CD4-positive, alpha-beta T cell (primary cell): Measurements from ENCODE around the gene SART1. TPM values are rescaled to one million over a fixed set of nuclear protein-coding genes. Genes with fewer than 3 reads are reported as not detected.
"Not testable (repeated sequence)": the region's sequence is repeated elsewhere in the genome, so short reads cannot be mapped to it uniquely, and the experiment has no call there.

Experiments
- ATAC-seq: fragments of 200-7000 bp; cut with Tn5 transposase; one replicate; pipeline ENCODE4 v1.10.0; 2022; ENCODE audit warnings: mild to moderate bottlenecking; ENCODE audit not compliant: poor library complexity
- CTCF ChIA-PET: fragments of 350-600 bp; sonication (Branson Sonifier 250); formaldehyde crosslinking; loops from one replicate; lab custom pipeline; 2021; ENCODE audit warnings: antibody characterized with exemption, inconsistent platforms; lab: Charles Lee
- POLR2A ChIA-PET: fragments of 350-600 bp; sonication (Branson Sonifier 250); formaldehyde crosslinking; loops from one replicate; lab custom pipeline; 2021; ENCODE audit warnings: antibody characterized with exemption, inconsistent platforms; lab: Charles Lee
- DNase-seq, 14 experiments: peaks; one replicate each; pipeline ENCODE4 v3.0.0-alpha.2; 2013 to 2020; ENCODE audit warnings: mixed read lengths in 2 of 14
- H3K27ac ChIP-seq, 2 donors: one replicate each; pipeline versions ENCODE4 v1.5.1 to v1.7.0; 2013; ENCODE audit warnings: low read length in 2 of 2, low read depth in 1 of 2, mild to moderate bottlenecking in 1 of 2
- H3K27me3 ChIP-seq, 2 experiments: 1 replicate in 1 of 2; 2 replicates in 1 of 2; pipeline versions ENCODE4 v1.6.1 to v1.7.0; 2013; ENCODE audit warnings: low read length in 2 of 2, control low read depth in 1 of 2, mild to moderate bottlenecking in 1 of 2, moderate library complexity in 1 of 2; ENCODE audit not compliant: insufficient read depth in 2 of 2, control insufficient read depth in 1 of 2
- H3K36me3 ChIP-seq: one replicate; pipeline ENCODE4 v1.6.1; 2013; ENCODE audit warnings: low read length, control low read depth; ENCODE audit not compliant: insufficient read depth
- H3K4me1 ChIP-seq: one replicate; pipeline ENCODE4 v1.6.1; 2013; ENCODE audit warnings: low read length, control low read depth; ENCODE audit not compliant: insufficient read depth
- H3K4me3 ChIP-seq: one replicate; pipeline ENCODE4 v1.5.1; 2013; ENCODE audit warnings: mild to moderate bottlenecking, low read length, moderate library complexity
- H3K9me3 ChIP-seq, 2 experiments: 1 replicate in 1 of 2; 2 replicates in 1 of 2; pipeline versions ENCODE4 v1.6.1 to v1.7.0; 2013; ENCODE audit warnings: low read length in 2 of 2, mild to moderate bottlenecking in 2 of 2, control low read depth in 1 of 2, moderate library complexity in 1 of 2; ENCODE audit not compliant: control insufficient read depth in 1 of 2, insufficient read depth in 1 of 2
- H3K27ac Mint-ChIP-seq: one replicate; pipeline ENCODE4 v1.8.0; 2020; ENCODE audit warnings: mixed read lengths
- H3K27me3 Mint-ChIP-seq: one replicate; pipeline ENCODE4 v1.8.0; 2021; ENCODE audit warnings: mixed read lengths
- H3K36me3 Mint-ChIP-seq: one replicate; pipeline ENCODE4 v1.8.0; 2021; ENCODE audit warnings: low read depth, mixed read lengths
- H3K4me1 Mint-ChIP-seq: one replicate; pipeline ENCODE4 v1.8.0; 2021; ENCODE audit warnings: low read depth, mixed read lengths
- H3K4me3 Mint-ChIP-seq: one replicate; pipeline ENCODE4 v1.8.0; 2020; ENCODE audit warnings: mild to moderate bottlenecking, mixed read lengths
- H3K9me3 Mint-ChIP-seq: one replicate; pipeline ENCODE4 v1.8.0; 2020; ENCODE audit warnings: mixed read lengths
- CTCF ChIP-seq: fragments of 200-600 bp; IDR thresholded peaks from one replicate; pipeline ENCODE4 v1.8.0; 2022; ENCODE audit warnings: antibody characterized with exemption, mild to moderate bottlenecking
- intact Hi-C, 2 experiments: fragments of 100-400 bp; cut with DNase I in 1 of 2; cut with micrococcal nuclease in 1 of 2; formaldehyde crosslinking; loops; one replicate each; pipeline versions ENCODE4 v1.15.1 to v1.9.0; 2023 to 2025; cut with DNase I, micrococcal nuclease
- total RNA-seq, 174 experiments: library from RNA in 2 of 174; stranded (reverse) in 2 of 174; gene quantifications; one replicate each; pipeline ENCODE4 v1.2.3 and lab custom pipeline; 2021 to 2026

Gene SART1
- total RNA-seq, 2 experiments from 2014 or later: 78.6 to 80.2 TPM

- ChIA-PET POLR2A (no interaction called here), CTCF (no interaction called here)
- DNase-seq: no peak
- no peaks in the 10 kb centered on the region for H3K9me3 Mint-ChIP-seq
- Histone ChIP-seq H3K4me3 (no peak overlapping the region), H3K27ac (no peak overlapping the region), H3K4me1 (peaks cover 20% of the 10 kb centered on the region), H3K9me3 (no peaks in the 10 kb centered on the region), H3K27me3 (no peaks in the 10 kb centered on the region), H3K36me3 (no peaks in the 10 kb centered on the region)
- ATAC-seq: no peak
- peaks cover 5% of the 10 kb centered on the region for H3K4me1 Mint-ChIP-seq
- peaks cover 7% of the 10 kb centered on the region for H3K27me3 Mint-ChIP-seq
- no peak overlapping the region for H3K4me3 Mint-ChIP-seq
- H3K36me3 Mint-ChIP-seq: no peaks in the 10 kb centered on the region
- intact Hi-C loops: no loop called here
- no peak overlapping the region for H3K27ac Mint-ChIP-seq
- no peak for TF ChIP-seq CTCF
Measured at GRCh38 chr11:66020212-66020611, 58.7 kb downstream of the SART1 start.

- H3K4me3 ChIP-seq: no peak overlapping the region
- POLR2A ChIA-PET: no interaction called here
- peaks cover 20% of the 10 kb centered on the region for H3K4me1 ChIP-seq
- Mint-ChIP-seq H3K9me3 (no peaks in the 10 kb centered on the region), H3K36me3 (no peaks in the 10 kb centered on the region), H3K4me1 (peaks cover 5% of the 10 kb centered on the region), H3K27me3 (peaks cover 7% of the 10 kb centered on the region), H3K4me3 (no peak overlapping the region), H3K27ac (no peak overlapping the region)
- CTCF ChIA-PET: no interaction called here
- ATAC-seq: no peak
- no peak overlapping the region for H3K27ac ChIP-seq
- no peak for TF ChIP-seq CTCF
- H3K27me3 ChIP-seq: no peaks in the 10 kb centered on the region
- peak in 4 of 14 experiments; percentile 13 to 71 (median 42) for DNase-seq
- no peaks in the 10 kb centered on the region for H3K36me3 ChIP-seq
- H3K9me3 ChIP-seq: no peaks in the 10 kb centered on the region
- intact Hi-C loops: no loop called here
Measured at GRCh38 chr11:66020618-66021357, 59.3 kb downstream of the SART1 start.

GRCh38 chr11:66022401-66023185 lies 61.1 kb downstream of the SART1 start:
- intact Hi-C loops: loop anchor here in 1 of 2 experiments (1.0 kb wide), 1 partner anchor 33 kb away; no protein-coding TSS in a partner anchor
- no peaks in the 10 kb centered on the region for H3K9me3 ChIP-seq
- TF ChIP-seq CTCF: peak; percentile 90
- POLR2A ChIA-PET: interaction anchor here (0.9 to 1.2 kb wide), 3 partner anchors 20 to 132 kb away, joined by 3 read pairs; partner anchors contain the start of genes BANF1, CCDC85B and SF3B2
- no peak overlapping the region for H3K27ac ChIP-seq
- Mint-ChIP-seq H3K4me1 (peaks cover 5% of the 10 kb centered on the region), H3K36me3 (no peaks in the 10 kb centered on the region), H3K9me3 (no peaks in the 10 kb centered on the region), H3K4me3 (no peak overlapping the region), H3K27ac (no peak overlapping the region), H3K27me3 (peaks cover 7% of the 10 kb centered on the region)
- peak; percentile 50 to 86 (median 70) for DNase-seq
- no peaks in the 10 kb centered on the region for H3K36me3 ChIP-seq
- peak; percentile 98 for ATAC-seq
- no peaks in the 10 kb centered on the region for H3K27me3 ChIP-seq
- CTCF ChIA-PET: interaction anchor here (0.6 to 1.6 kb wide), 22 partner anchors 8 to 311 kb away, joined by 3 to 14 read pairs (median 4); partner anchors contain the start of genes BANF1, CCDC85B, CST6 and EIF1AD
- peaks cover 20% of the 10 kb centered on the region for H3K4me1 ChIP-seq
- H3K4me3 ChIP-seq: no peak overlapping the region

GRCh38 chr11:66023186-66023440 lies 61.6 kb downstream of the SART1 start:
- H3K36me3 Mint-ChIP-seq, H3K9me3 ChIP-seq, H3K27ac ChIP-seq, H3K9me3 Mint-ChIP-seq, H3K27me3 ChIP-seq, ATAC-seq, H3K27me3 Mint-ChIP-seq, H3K4me1 Mint-ChIP-seq, H3K27ac Mint-ChIP-seq, H3K36me3 ChIP-seq, intact Hi-C loops, H3K4me3 ChIP-seq, H3K4me3 Mint-ChIP-seq, DNase-seq: not testable (repeated sequence)
- ChIA-PET POLR2A (interaction anchor here (1.2 kb wide), 1 partner anchor 20 kb away, joined by 3 read pairs; the partner anchor contains the start of gene BANF1), CTCF (interaction anchor here (1.2 to 1.5 kb wide), 6 partner anchors 21 to 138 kb away, joined by 3 to 14 read pairs (median 6); partner anchors contain the start of genes BANF1 and EIF1AD)
- H3K4me1 ChIP-seq: peaks cover 20% of the 10 kb centered on the region
